ENCODE measurements around the gene TYK2. TPM values are rescaled to one million over a fixed set of nuclear protein-coding genes. Genes with fewer than 3 reads are reported as not detected.
A peak's percentile ranks its signal among the peaks of the same experiment; 100 is the strongest.

Gene TYK2
- total and polyA plus RNA-seq, 2 experiments from 2014 or later: 63.6 to 94.3 TPM

- Histone ChIP-seq H2AFZ (peak overlapping the region; percentile 23), H3K9me2 (replicated peaks; ENCODE audit: insufficient read depth) (no peaks in the 10 kb centered on the region), H4K20me1 (ENCODE audit: insufficient read depth, poor library complexity, severe bottlenecking) (peaks cover 22% of the 10 kb centered on the region), H3K4me2 (peak overlapping the region; percentile 95), H3K27ac (peak overlapping the region; percentile 63), H3K9me3 (ENCODE audit: low read depth) (no peaks in the 10 kb centered on the region), H3K79me2 (peaks cover 29% of the 10 kb centered on the region), H3K4me3 (peak overlapping the region; percentile 38), H3K27me3 (no peaks in the 10 kb centered on the region), H3K4me1 (ENCODE audit: insufficient read depth) (peaks cover 8% of the 10 kb centered on the region), H3K36me3 (replicated peaks; ENCODE audit: insufficient read depth, low read depth) (no peaks in the 10 kb centered on the region)
- DNase-seq (ENCODE audit: low spot score): peak; percentile 96
- TF ChIP-seq CTCF (IDR thresholded peaks at IDR 0.05; ENCODE audit: poor library complexity): no peak
- TF ChIP-seq EZH2 (IDR thresholded peaks at IDR 0.05; ENCODE audit: borderline replicate concordance): no peak
- no peak for TF ChIP-seq EZH2phosphoT487 (IDR thresholded peaks at IDR 0.05; ENCODE audit: low read depth, severe bottlenecking, unreplicated experiment)
- 9% methylated on average over 35 of the region's 59 CpGs for WGBS (ENCODE audit: low lambda C conversion rate, missing lambda C conversion rate)
These were observed 45.6 kb downstream of the TYK2 start for GRCh38 chr19:10334588-10335351.

- TF ChIP-seq EZH2 (IDR thresholded peaks at IDR 0.05; ENCODE audit: borderline replicate concordance) (no peak), CTCF (IDR thresholded peaks at IDR 0.05; ENCODE audit: poor library complexity) (no peak), EZH2phosphoT487 (IDR thresholded peaks at IDR 0.05; ENCODE audit: low read depth, severe bottlenecking, unreplicated experiment) (no peak)
- Histone ChIP-seq H3K27me3 (no peaks in the 10 kb centered on the region), H3K36me3 (replicated peaks; ENCODE audit: insufficient read depth, low read depth) (no peaks in the 10 kb centered on the region), H3K27ac (peak overlapping the region; percentile 63), H2AFZ (peak overlapping the region; percentile 27), H3K9me3 (ENCODE audit: low read depth) (no peaks in the 10 kb centered on the region), H3K4me2 (peak overlapping the region; percentile 95), H3K4me3 (peak overlapping the region; percentile 38), H3K9me2 (replicated peaks; ENCODE audit: insufficient read depth) (no peaks in the 10 kb centered on the region), H3K4me1 (ENCODE audit: insufficient read depth) (peaks cover 8% of the 10 kb centered on the region), H3K79me2 (peaks cover 37% of the 10 kb centered on the region), H4K20me1 (ENCODE audit: insufficient read depth, poor library complexity, severe bottlenecking) (peaks cover 22% of the 10 kb centered on the region)
- peak; percentile 38 for DNase-seq (ENCODE audit: low spot score)
- WGBS (ENCODE audit: low lambda C conversion rate, missing lambda C conversion rate): 4% methylated on average over 43 of the region's 44 CpGs
These were observed 46.4 kb downstream of the TYK2 start for GRCh38 chr19:10333758-10334587.

- no peak for TF ChIP-seq EZH2phosphoT487 (IDR thresholded peaks at IDR 0.05; ENCODE audit: low read depth, severe bottlenecking, unreplicated experiment)
- TF ChIP-seq EZH2 (IDR thresholded peaks at IDR 0.05; ENCODE audit: borderline replicate concordance): no peak
- TF ChIP-seq CTCF (IDR thresholded peaks at IDR 0.05; ENCODE audit: poor library complexity): no peak
- Histone ChIP-seq H4K20me1 (ENCODE audit: insufficient read depth, poor library complexity, severe bottlenecking) (peaks cover 22% of the 10 kb centered on the region), H3K9me2 (replicated peaks; ENCODE audit: insufficient read depth) (no peaks in the 10 kb centered on the region), H2AFZ (peak within 1 kb of the TSS; percentile 49), H3K9me3 (ENCODE audit: low read depth) (no peaks in the 10 kb centered on the region), H3K27me3 (no peaks in the 10 kb centered on the region), H3K36me3 (replicated peaks; ENCODE audit: insufficient read depth, low read depth) (no peaks in the 10 kb centered on the region), H3K4me3 (peak within 1 kb of the TSS; percentile 80), H3K27ac (peak within 1 kb of the TSS; percentile 93), H3K79me2 (peaks cover 37% of the 10 kb centered on the region), H3K4me1 (ENCODE audit: insufficient read depth) (peaks cover 8% of the 10 kb centered on the region), H3K4me2 (peak within 1 kb of the TSS; percentile 95)
- DNase-seq (ENCODE audit: low spot score): peak; percentile 100
- whole genome bisulfite sequencing (ENCODE audit: low lambda C conversion rate, missing lambda C conversion rate): under 1% methylated on average over 51 of the region's 82 CpGs
These were observed 47.2 kb downstream of the TYK2 start, which contains the start of gene RAVER1 for GRCh38 chr19:10332965-10333757. Gene RAVER1, minus strand, starts transcription at chr19:10333529. Its CDS starts 22 bp downstream, at chr19:10333507.

Data from hepatocyte (in vitro differentiated cells).